ACHN (cell line): Measurements from ENCODE around the gene RBM39.
"Not testable (repeated sequence)": the region's sequence is repeated elsewhere in the genome, so short reads cannot be mapped to it uniquely, and the experiment has no call there.

Experiments
- DNase-seq: peaks from one replicate; pipeline ENCODE4 v3.0.0-alpha.2; 2015
- in situ Hi-C: cut with HindIII; loops from 2 replicates; pipeline ENCODE4 v1.10.0; 2017; ENCODE audit warnings: low sequenced_read_pairs, low pct_ligation_motif_present, low pct_unique_long_range_greater_than_20kb

RBM39 gene

DNA sequence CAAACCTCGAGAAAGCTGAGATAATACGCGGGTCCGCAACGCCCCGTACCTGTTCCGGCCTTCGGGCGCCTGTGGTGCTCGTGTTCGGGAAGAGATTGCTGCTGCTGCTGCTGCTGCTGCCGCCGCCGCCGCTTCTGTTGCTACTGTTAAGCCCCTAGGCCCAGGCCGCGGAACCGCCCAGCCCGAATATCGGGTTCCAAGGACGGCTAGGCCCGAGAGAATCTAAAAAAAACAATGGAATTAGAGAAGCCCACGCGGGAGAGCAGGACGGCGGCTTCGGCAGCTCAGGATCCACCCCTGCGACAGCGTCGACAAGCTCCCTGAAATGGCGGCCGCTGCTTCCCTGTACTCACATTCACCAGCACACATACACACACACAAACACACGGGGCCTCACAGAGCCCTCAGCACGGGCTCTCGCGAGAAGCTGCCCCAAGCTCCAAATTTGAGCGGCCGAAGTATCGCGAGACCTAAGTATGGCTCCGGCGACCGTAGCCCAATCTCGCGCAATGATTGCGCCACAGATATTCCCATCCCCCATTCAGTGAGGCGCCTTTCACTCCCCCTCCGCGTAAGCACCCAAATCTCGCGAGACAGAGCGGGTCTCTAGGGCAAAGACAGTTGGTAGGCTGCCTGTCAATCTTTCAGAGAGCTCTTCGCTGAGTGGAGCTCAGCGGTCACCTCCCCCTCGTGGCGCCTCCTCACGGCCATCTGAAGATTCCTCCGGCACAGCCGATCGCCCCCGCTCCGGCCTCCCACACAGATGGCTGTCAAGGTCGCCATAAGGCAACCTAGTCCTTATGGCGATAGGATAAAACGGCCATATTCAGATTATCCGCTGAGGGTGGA lies at the start of gene RBM39:
TSS of gene RBM39 (minus strand) at position 369 of the 849 bp plus-strand sequence. CDS start 1,386 bp downstream, outside the sequence.
- DNase-seq: peak; percentile 99
- in situ Hi-C loops: no loop called here

DNA sequence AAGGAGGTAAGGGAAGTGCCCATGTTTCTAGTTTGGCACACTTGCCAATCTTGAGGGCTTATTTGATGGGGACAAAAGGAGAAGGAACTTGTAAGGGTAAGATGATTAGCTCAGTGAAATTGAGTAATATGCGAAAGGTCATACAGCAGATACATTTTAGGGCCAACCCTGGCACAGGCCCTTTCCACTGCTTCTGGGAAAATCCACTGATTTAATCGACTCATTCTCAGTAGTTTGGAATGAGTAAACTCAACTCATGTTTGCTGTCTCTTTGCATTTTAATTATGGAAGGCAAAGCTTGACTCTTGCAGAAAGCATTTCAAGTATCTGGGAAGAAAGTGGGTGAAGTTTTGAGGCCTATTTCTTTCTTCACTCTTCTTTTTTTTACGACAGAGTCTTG lies 49.8 kb upstream of the RBM39 start:
- no peak for DNase-seq
- in situ Hi-C loops: no loop called here

DNA sequence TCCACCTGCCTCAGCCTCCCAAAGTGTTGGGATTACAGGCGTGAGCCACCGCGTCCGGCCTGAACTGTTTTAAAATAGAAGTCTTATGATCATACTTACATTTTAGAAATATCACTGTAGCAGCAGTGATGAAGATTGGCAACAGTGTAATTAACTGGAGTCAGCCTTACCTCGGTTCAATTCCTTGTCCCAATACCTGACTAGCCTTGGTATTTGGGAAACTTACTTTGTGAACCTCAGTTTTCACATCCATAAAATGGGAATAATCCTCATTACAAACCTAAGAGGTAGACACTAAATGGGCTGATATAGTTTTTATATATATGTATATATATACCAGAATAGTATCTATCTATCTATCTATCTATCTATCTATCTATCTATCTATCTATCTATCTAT lies 49.0 kb upstream of the RBM39 start:
- in situ Hi-C loops: no loop called here
- no peak for DNase-seq

DNA sequence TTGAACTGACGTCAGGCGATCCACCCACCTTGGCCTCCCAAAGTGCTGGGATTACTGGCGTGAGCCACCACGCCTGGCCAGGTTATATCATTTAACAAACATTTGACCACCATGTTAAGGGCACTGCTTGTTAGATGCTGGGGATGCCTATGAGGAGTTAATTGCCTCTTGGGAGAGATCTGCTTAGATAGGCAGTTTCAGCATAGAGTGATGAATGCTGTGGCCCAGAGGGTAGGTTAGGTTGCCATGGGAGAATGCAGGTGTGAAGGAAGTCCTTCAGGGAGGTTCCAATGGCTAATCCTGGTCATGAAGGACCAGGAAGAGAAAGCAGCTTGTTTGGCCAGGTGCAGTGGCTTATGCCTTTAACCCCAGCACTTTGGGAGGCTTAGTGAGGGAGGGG lies 46.7 kb upstream of the RBM39 start:
- in situ Hi-C loops: no loop called here
- no peak for DNase-seq

DNA sequence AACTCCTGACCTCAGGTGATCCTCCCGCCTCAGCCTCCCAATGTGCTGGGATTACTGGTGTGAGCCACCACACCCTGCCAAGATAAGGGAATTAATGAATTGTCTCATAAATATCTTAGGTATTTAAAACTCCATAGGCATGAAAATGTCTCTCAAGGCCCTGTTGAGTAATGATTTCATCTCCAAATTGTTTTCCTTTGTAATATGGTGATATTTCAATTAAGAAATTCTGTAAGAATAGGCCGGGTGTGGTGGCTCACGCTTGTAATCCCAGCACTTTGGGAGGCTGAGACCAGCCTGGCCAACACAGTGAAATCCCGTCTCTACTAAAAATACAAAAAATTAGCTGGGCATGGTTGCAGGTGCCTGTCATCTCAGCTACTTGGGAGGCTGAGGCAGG lies 43.5 kb upstream of the RBM39 start:
- DNase-seq, in situ Hi-C loops: not testable (repeated sequence)

DNA sequence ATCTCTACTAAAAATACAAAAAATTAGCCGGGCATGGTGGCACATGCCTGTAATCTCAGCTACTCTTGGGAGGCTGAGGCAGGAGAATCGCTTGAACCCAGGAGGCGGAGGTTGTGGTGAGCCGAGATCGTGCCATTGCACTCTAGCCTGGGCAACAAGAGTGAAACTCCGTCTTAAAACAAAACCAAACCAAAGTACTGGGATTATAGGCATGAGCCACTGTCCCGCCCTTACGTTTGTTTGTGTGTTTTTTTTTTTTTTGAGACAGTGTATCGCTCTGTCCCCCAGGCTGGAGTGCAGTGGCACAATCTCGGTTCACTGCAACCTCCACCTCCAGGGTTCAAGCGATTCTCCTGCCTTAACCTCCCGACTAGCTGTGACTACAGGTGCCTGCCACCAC lies 41.8 kb upstream of the RBM39 start:
- DNase-seq, in situ Hi-C loops: not testable (repeated sequence)

DNA sequence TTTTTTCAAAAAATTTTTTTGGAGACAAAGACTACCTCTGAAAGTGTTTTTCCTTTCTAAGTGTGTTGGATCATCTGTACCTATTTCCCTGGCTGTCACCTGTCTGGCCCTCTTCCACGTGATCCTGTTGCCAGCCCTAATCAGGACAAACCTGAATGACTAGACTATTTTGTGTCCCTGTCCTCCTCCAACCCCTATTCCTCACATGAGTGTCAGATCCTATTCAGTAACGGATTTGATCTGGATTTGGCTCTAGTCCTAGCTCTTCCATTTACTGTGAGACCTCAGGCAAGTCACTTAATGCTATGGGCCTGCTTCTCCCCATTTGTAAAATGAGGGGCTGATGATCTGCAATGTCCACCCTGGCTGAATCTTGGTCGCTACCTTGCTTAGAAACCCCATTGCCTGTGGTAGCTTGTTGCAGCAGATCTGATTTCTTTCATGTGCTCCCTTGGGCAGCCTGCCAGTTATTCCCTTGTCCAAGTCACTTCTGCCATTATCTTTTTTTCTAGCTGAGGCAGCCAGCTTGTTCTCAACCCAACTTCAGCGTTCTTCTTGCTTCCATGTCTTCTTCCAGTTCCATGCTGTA lies 34.5 kb upstream of the RBM39 start:
- DNase-seq: no peak
- in situ Hi-C loops: no loop called here

DNA sequence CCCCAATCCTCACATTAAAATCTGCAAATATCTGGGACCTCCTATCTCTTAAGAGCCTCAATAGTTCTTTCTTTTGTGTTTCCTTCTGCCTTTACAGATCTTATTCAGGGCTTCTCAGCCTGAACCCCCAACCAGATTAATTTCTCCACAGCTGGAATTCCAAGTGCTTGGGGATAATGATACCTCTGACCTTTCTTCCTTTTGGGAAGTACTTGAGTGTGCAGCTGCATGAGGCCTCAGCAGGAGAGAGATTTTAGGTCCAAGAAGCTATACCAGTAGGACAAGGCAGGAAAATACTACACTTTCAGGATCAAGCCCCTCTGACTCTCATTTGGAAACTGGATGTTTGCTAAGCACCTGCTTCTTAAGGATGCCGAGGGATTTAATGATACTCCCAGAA lies 32.3 kb upstream of the RBM39 start:
- DNase-seq: no peak
- in situ Hi-C loops: no loop called here

DNA sequence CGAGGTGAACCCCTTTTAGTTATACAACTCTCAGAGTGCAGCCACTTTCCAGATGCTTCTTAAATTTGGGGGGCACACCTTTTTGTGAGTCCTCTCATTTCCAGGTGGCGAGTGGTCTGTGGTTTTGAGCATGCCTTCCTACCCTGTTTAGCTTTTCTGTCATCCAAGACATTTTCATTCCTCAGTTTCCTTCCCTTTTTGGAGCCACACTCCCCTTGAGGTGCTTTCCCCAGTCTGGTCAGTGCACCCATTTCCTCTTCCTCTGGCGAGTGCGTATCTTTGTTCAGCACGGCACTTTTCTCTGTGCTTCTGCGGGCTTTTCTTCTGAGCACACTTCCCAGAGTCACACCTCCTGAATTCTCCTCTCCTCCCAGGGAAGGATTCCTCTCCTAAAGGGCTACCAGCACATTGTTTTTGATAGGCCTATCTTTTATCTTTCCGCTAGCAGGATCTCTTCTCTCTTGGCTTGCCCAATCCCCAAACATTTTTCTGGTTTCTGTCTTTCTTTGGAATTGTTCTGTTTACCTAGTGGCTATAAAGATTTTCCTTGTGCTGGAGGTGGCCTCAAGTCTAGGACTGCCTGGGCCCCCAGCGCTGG lies 31.2 kb upstream of the RBM39 start:
- in situ Hi-C loops: no loop called here
- DNase-seq: no peak

DNA sequence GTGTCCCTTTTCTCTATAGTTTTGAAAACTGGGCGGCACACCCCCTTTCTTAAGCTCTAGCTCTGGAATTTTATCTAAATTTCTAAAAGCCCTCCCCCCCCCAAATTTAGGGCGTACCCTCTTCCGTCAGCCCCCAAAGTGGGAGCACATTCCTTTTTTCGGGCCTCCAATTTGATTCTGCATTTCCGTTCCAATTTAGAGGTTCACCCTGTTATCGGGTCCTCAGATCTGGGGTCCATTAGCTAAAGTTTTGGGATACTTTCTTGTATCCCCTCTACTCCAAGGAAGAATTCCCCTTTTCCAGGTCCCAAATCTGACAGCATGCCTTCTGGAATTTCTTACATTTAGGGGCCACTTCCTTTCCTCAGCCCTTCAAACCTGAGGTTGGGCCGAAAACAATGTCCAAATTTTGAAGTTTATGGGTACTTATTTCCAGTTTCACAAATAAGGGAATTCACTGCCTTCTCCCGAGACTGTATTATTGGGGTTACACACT lies 30.6 kb upstream of the RBM39 start:
- in situ Hi-C loops: no loop called here
- no peak for DNase-seq

DNA sequence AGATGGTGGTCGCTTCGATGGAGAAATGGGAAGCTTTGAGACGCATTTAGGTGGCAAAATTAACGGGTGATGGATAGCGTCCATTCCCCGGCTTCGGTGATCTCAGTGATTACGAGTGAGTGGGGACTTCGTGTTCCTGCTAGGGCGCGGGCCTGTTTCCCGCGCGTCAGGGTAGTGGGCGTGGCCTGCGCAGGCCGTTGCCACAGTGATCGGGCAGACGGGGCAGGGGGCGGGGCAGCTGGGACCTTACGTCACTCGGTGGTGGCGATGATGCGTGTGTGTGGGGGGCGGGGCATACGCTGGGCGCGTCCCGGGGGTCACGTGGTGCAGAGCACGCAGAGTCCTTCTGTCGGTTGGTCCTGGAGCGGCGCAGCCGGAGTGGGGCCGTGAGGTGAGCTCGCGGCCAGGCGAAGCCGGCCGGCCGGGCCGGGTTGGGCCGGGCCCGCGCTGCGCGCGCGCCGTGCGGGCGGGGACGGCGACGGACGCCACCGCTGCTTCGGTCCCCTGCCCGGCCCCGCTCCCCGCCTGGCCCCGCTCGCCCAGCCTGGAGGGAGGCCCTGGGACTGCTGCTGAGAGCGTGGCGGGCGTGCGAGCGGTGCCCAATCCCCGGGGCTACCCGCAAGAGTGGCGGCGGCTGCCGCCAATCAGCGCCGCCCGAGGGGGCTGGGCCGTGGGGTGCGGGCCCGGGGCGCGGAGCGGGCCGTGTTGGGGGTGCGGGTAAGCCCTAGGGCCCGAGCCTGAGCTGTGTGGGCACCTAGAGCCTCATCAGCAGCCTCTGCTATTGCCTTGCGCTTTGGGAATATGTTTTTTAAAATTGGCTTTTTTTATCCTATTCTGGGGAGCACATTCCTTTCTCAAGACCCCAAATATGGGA lies 29.9 kb upstream of the RBM39 start, which contains the start of gene PHF20:
TSS of gene PHF20 (plus strand) at position 327 of the 874 bp plus-strand sequence. CDS start 29,508 bp downstream, outside the sequence.
- peak; percentile 89 for DNase-seq
- in situ Hi-C loops: no loop called here

DNA sequence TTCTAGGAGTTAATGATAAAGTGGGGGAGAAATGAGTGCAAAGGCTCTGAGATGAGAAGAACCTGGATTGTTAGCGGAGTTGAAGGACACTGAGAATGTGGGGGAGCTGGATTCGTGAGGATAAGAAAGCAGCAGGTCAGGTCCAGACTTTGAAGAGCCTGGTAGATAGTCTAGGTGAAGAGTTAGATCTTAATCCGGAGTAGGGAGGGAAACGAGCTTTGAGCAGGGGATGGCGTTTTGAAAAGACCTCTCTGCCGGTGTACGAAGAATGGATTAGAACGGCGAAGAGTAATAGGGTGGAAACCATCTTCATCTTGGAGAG lies 29.3 kb upstream of the RBM39 start:
- no peak for DNase-seq
- in situ Hi-C loops: no loop called here

DNA sequence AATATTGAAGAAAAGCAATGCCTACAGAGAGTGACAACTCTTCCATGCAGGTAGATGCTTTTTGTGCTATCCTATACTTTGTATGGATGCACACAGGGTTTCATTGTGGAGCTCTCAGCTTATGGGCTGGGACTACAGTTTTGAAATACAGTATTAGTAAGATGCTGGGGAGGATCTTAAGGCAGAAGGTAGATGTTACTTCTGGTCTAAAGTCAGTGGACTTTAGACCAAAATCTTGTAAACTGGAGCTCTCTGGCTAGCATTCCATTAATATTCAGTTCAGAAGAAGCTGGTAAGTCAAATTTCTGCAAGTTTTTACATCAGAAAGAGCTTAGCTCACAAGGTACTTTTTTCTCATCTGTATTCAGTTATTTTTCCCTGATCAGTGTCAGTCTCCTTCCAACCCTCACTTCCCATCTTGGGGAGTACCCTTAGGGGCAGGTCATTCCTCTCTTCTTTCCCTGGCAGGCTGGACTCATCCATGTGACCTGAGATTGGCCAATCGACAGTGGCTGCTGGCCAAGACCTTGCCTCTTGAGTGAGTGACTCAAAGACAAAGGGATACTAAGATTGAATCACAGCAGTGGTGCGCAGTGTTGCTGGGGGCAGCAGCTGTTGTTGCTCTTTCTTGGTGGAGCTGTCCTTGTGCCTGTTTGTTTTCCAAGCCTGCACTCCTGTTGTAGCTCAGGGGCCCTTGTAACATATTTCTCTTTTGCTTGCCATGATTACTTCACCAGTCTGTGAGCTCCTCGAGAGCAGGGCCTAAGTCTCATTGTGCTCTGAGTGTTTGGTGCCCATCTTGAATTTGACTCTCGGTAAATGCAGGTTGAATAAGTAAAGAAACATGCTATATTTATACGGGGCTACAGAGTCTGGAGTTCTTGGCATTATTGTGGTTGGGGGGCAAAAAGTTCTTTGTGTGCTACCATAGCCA lies 26.9 kb upstream of the RBM39 start:
- in situ Hi-C loops: no loop called here
- DNase-seq: peak; percentile 92

DNA sequence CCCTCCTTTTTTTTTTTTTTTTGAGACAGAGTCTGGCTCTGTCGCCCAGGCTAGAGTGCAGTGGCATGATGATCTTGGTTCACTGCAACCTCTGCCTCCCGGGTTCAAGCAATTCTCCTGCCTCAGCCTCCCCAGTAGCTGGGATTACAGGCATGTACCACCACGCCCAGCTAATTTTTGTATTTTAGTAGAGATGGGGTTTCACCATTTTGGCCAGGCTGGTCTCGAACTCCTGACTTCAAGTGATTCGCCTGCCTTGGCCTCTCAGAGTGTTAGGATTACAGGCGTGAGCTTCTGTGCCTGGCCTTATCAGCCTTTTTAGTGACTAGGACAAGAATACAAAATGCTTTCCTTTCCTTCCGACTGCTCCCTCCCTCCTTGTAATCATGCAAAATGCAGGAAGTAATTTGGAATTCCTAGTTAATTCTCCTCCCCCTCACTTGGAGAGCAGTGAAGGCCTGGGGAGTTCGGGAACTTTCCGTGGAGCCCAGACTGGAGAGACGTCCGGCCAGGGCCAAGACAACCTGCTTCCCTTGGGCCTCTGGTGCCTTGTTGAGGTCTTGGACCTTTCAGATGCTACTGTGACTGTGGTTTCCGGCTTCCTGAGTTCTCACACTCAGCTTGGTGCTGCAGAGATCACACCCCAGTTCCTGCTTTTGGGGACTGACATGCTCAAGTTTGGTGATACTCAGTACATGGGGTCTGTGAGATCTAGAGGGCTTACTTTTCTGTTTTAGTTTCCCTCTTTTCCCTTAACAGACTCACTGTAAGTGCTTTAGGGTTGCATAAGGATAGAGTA lies 25.8 kb upstream of the RBM39 start:
- in situ Hi-C loops: no loop called here
- DNase-seq: no peak

DNA sequence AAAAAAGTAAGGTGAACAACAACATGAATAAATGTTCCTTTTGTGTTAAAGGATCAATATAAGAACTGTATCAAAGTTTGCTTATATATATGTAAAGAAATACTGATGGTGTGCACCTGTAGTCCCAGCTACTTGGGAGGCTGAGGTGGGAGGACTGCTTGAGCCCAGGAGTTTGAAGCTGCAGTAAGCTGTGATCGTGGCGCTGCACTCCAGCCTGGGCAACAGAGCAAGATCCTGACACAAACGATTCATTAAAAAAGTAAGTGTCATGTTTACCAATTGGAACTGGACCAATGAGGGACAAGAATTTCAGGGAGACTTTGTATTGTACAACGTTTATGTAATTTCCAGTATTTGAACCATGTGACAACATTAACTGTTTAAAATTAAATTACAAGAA lies 24.8 kb upstream of the RBM39 start:
- no peak for DNase-seq
- in situ Hi-C loops: no loop called here

DNA sequence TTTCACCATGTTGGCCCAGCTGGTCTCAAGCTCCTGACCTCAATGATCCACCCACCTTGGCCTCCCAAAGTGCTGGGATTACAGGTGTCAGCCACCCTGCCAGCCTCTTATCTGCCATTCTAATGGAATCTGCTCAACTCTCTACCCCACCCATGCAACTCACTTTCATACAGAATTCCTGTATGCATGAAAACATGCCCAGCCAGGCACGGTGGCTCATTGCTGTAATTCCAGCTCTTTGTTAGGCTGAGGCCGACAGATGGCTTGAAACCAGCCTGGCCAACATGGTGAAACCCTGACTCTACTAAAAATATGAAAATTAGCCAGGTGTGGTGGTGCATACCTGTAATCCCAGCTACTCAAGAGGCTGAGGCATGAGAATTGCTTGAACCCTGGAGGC lies 22.9 kb upstream of the RBM39 start:
- in situ Hi-C loops, DNase-seq: not testable (repeated sequence)

DNA sequence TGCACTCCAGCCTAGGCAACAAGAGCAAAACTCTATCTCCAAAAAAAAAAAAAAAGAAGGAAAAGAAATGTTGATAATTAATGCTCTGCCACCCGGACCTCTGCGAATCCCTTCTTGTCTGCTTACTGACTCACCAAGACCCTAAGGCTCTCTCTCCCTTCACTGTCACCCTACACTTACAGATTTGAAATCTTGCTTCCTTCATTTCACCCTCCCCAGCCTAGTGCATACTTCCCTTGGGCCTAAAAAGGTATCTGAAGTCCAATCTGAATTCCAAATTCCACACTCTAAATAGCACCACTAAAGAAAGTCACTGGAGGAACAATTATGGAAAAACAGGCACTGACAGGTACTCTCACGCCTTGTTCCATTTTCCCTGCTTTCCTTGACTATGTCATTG lies 20.4 kb upstream of the RBM39 start:
- no peak for DNase-seq
- in situ Hi-C loops: no loop called here
